OCI-LY1 (cell line): ENCODE results near the gene ENOSF1.

ENCODE experiments used
- H2AFZ ChIP-seq: fragments of 200-600 bp; sonication (generic), shearing (Covaris generic); 2 replicates; pipeline ENCODE4 v1.6.0; 2014; ENCODE audit warnings: antibody characterized with exemption, mild to moderate bottlenecking, low read length
- H3F3A ChIP-seq: fragments of 200-600 bp; sonication (generic), shearing (Covaris generic); 2 replicates; pipeline ENCODE4 v1.6.0; 2014; ENCODE audit warnings: mild to moderate bottlenecking, antibody characterized with exemption, low read length, moderate library complexity; ENCODE audit not compliant: insufficient read depth
- H3K27ac ChIP-seq: fragments of 200-600 bp; sonication (generic); 2 replicates; pipeline ENCODE4 v1.5.1; 2014; ENCODE audit warnings: low read length, mixed run types, mild to moderate bottlenecking, low read depth; ENCODE audit not compliant: poor library complexity, severe bottlenecking
- H3K27me3 ChIP-seq: fragments of 200-600 bp; sonication (generic); 2 replicates; pipeline ENCODE4 v1.6.0; 2014; ENCODE audit warnings: antibody characterized with exemption, mild to moderate bottlenecking, low read length, moderate library complexity; ENCODE audit not compliant: insufficient read depth
- H3K36me3 ChIP-seq: fragments of 200-600 bp; sonication (generic); 2 replicates; pipeline ENCODE4 v1.6.1; 2014; ENCODE audit warnings: mild to moderate bottlenecking, antibody characterized with exemption, low read length, moderate library complexity, mixed read lengths; ENCODE audit not compliant: insufficient read depth
- H3K4me1 ChIP-seq: fragments of 200-600 bp; sonication (generic); 2 replicates; pipeline ENCODE4 v1.5.1; 2014; ENCODE audit warnings: mild to moderate bottlenecking, low read length, moderate library complexity; ENCODE audit not compliant: insufficient read depth, severe bottlenecking
- H3K4me2 ChIP-seq: fragments of 200-600 bp; sonication (generic), shearing (Covaris generic); 2 replicates; pipeline ENCODE4 v1.6.1; 2014; ENCODE audit warnings: low read length
- H3K4me3 ChIP-seq: fragments of 200-600 bp; sonication (generic); 2 replicates; pipeline ENCODE4 v1.5.1; 2014; ENCODE audit warnings: low read length, low read depth, mild to moderate bottlenecking, mixed read lengths; ENCODE audit not compliant: poor library complexity, severe bottlenecking
- H3K79me2 ChIP-seq: fragments of 200-600 bp; shearing (Covaris generic); 2 replicates; pipeline ENCODE4 v1.6.1; 2016; ENCODE audit warnings: mixed run types, low read length, mixed read lengths; ENCODE audit not compliant: insufficient read depth
- H3K9ac ChIP-seq: fragments of 200-600 bp; sonication (generic), shearing (Covaris generic); 2 replicates; pipeline ENCODE4 v1.6.1; 2014; ENCODE audit warnings: mild to moderate bottlenecking, low read length, mixed read lengths
- H3K9me2 ChIP-seq: fragments of 200-600 bp; sonication (generic), shearing (Covaris generic); 2 replicates; pipeline ENCODE4 v1.6.1; 2014; ENCODE audit warnings: low read depth, mild to moderate bottlenecking, low read length, mixed read lengths
- H3K9me3 ChIP-seq: fragments of 200-600 bp; shearing (Covaris generic); 2 replicates; pipeline ENCODE4 v1.6.1; 2014; ENCODE audit warnings: low read length, mixed read lengths
- H4K20me1 ChIP-seq: fragments of 200-600 bp; sonication (generic), shearing (Covaris generic); 2 replicates; pipeline ENCODE4 v1.6.0; 2016; ENCODE audit warnings: mild to moderate bottlenecking, low read length; ENCODE audit not compliant: insufficient read depth
- EZH2 ChIP-seq: fragments of 200-600 bp; sonication (generic), shearing (Covaris generic); IDR thresholded peaks from 2 replicates; pipeline ENCODE4 v1.8.0; 2017; ENCODE audit warnings: borderline replicate concordance, mixed run types, mild to moderate bottlenecking, antibody characterized with exemption, low read length, moderate library complexity, mixed read lengths
- TF ChIP-seq, protein P1 (sequence below): fragments of 200-600 bp; sonication (generic), shearing (Covaris generic); IDR thresholded peaks from 2 replicates; pipeline ENCODE4 v1.5.1; 2017; ENCODE audit warnings: mild to moderate bottlenecking, antibody characterized with exemption, low read length, moderate library complexity, mixed read lengths

ENOSF1 gene

DNA sequence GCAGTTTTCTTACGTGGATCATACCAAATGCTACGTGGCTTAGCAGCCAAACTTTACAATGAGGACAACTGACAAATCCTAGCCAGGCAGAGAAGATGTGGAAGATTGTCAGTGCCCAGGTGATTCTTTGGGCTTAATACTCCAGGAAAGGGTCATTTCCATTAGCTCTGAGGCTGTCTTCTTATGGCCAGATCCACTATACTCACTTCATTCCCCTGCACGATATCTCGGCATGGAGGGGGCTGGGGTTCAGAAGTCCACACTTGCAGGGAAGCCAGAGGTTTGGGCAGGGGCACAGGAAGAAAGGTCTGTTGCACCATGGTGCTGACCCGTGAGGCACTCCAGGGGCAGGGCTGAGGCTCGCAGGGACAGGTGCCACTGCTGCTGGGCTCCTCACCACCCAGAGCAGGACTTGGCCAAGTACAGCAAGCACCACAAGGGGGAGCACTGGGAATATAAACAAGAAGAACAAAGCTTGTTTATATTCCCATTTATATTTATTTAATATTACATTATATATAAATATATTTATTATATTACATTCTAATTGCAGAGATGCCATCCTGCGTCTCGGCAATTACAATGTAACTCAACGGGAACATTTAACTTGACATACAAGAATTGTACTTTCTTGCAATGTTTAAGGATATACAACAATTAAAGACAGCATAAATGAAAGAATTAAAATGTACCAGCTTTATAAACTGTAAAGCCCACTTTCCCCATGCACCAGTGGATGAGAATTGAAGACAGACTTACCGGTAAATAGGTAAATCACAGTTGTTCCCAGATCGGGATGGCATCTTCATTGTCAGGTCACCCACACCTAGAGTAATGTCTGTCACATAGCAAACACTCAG is 88.4 kb downstream of the ENOSF1 start:
- no peaks in the 10 kb centered on the region for H3K4me1 ChIP-seq
- H3K36me3 ChIP-seq: no peaks in the 10 kb centered on the region
- no peaks in the 10 kb centered on the region for H3F3A ChIP-seq
- no peak for TF ChIP-seq EZH2
- TF ChIP-seq, protein P1, sequence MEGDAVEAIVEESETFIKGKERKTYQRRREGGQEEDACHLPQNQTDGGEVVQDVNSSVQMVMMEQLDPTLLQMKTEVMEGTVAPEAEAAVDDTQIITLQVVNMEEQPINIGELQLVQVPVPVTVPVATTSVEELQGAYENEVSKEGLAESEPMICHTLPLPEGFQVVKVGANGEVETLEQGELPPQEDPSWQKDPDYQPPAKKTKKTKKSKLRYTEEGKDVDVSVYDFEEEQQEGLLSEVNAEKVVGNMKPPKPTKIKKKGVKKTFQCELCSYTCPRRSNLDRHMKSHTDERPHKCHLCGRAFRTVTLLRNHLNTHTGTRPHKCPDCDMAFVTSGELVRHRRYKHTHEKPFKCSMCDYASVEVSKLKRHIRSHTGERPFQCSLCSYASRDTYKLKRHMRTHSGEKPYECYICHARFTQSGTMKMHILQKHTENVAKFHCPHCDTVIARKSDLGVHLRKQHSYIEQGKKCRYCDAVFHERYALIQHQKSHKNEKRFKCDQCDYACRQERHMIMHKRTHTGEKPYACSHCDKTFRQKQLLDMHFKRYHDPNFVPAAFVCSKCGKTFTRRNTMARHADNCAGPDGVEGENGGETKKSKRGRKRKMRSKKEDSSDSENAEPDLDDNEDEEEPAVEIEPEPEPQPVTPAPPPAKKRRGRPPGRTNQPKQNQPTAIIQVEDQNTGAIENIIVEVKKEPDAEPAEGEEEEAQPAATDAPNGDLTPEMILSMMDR: peak; percentile 26; the same call in 1 of the 2 replicates
- no peak overlapping the region for H3K4me2 ChIP-seq
- no peak overlapping the region for H3K9ac ChIP-seq
- no peaks in the 10 kb centered on the region for H3K79me2 ChIP-seq
- no peaks in the 10 kb centered on the region for H3K9me2 ChIP-seq
- H3K9me3 ChIP-seq: no peaks in the 10 kb centered on the region
- H3K27me3 ChIP-seq: no peaks in the 10 kb centered on the region
- no peak overlapping the region for H2AFZ ChIP-seq
- no peaks in the 10 kb centered on the region for H4K20me1 ChIP-seq
- no peak overlapping the region for H3K4me3 ChIP-seq
- H3K27ac ChIP-seq: no peak overlapping the region

DNA sequence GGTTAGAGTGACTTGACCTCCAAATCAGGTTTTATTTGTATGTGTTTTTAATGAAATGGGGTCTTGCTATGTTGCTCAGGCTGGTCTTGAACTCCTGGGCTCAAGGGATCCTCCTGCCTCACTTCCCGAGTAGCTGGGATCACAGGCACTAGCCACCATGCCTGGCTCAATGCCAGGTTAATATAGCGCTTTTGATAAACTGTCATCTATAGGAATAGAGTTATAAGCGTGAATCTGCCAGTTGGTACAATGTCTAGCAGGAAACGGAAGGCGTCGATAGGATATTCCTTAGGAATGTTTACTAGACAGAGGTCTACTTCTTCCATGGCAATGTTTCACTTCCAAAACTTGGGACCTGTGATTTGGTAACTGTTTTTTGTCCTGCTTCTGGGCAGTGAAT is 90.1 kb downstream of the ENOSF1 start:
- Histone ChIP-seq H2AFZ (no peak overlapping the region), H3K27ac (no peak overlapping the region), H3K4me1 (no peaks in the 10 kb centered on the region), H3K9ac (no peak overlapping the region), H3K9me3 (no peaks in the 10 kb centered on the region), H3F3A (no peaks in the 10 kb centered on the region), H3K4me3 (no peak overlapping the region), H3K4me2 (no peak overlapping the region), H3K27me3 (no peaks in the 10 kb centered on the region), H3K79me2 (no peaks in the 10 kb centered on the region), H3K36me3 (no peaks in the 10 kb centered on the region), H3K9me2 (no peaks in the 10 kb centered on the region), H4K20me1 (no peaks in the 10 kb centered on the region)
- TF ChIP-seq, protein P1: no peak

DNA sequence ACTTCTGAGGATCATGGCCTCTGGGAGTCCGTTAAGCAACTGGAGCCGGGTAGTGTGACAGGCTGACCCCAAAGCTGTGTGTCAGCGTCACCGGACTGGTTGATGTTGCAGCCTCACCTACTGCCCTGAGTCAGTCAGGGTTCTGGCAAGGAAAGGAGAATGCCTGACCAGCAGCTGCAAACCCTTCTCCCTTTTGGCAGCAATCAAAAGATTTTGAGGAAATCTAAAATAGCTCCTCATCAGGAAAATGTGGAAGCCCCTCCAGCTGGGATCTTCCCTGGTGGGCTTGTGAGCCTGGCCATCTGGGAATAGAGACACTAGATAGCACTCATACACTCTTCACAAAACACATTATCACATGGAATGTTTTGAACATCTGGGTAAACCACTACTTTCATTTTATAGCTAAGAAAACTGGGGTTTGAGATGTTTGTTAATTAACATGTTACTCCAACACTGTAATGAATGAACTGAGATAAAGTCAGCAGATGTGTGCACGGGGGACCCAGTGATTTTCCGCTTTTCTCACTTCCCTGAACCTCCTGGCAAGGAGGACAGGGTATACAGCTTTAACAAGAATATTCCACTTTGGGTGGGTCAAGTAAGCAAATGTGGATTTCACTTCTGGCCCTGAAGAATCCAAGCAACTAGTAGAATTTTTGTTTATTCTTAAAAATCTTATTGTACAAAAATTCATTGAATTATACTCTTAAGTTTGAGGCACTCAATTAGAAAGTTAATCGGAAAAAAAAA is 91.0 kb downstream of the ENOSF1 start:
- Histone ChIP-seq H3K4me3 (no peak overlapping the region), H3K27me3 (no peaks in the 10 kb centered on the region), H3K4me1 (no peaks in the 10 kb centered on the region), H3K36me3 (no peaks in the 10 kb centered on the region), H3K9me2 (no peaks in the 10 kb centered on the region), H3K4me2 (no peak overlapping the region), H3K9ac (no peak overlapping the region), H4K20me1 (no peaks in the 10 kb centered on the region), H3F3A (no peaks in the 10 kb centered on the region), H2AFZ (no peak overlapping the region), H3K79me2 (no peaks in the 10 kb centered on the region), H3K27ac (no peak overlapping the region), H3K9me3 (no peaks in the 10 kb centered on the region)
- TF ChIP-seq EZH2: no peak
- TF ChIP-seq, protein P1: no peak
